Keratinocyte (primary cell): ENCODE results near the gene ANKRD18B.
"Not testable (repeated sequence)": the region's sequence is repeated elsewhere in the genome, so short reads cannot be mapped to it uniquely, and the experiment has no call there.

Source experiments
- EZH2 ChIP-seq: IDR thresholded peaks from one replicate; pipeline ENCODE4 v1.6.1; 2012; ENCODE audit warnings: inconsistent platforms, mild to moderate bottlenecking, low read length, moderate library complexity
- TF ChIP-seq, protein P1 (sequence below), 3 experiments: IDR thresholded peaks in 1 of 3; conservative IDR thresholded peaks in 1 of 3; optimal IDR thresholded peaks in 1 of 3; 2 replicates in 2 of 3; 3 replicates in 1 of 3; pipeline versions ENCODE3 to v1.5.1; 2011; ENCODE audit warnings: low read length in 3 of 3, mild to moderate bottlenecking in 3 of 3, moderate library complexity in 2 of 3, control low read depth in 1 of 3, inconsistent platforms in 1 of 3; ENCODE audit not compliant: insufficient read depth in 2 of 3; ENCODE audit errors: extremely low read depth in 1 of 3

DNA sequence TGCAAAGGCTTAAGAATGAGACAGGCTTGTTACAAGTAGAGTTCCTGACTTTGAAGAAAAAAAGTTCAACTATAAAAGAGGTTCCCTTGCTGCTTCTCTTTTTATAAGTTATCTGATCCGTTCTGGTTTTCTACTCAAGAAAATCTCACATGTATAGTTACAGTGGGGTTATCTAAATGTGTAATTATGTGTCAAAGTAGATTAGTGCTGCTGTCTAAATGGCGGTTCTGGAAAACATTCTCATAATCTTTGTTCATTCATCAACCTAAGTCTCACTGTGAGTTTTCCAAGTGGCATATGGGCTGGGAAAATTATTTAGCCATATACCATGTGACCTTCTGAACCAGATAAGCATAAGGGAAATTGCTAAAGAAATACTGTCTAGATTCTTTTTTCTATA is 21.7 kb downstream of the ANKRD18B start:
- TF ChIP-seq EZH2: not testable (repeated sequence)
- TF ChIP-seq, protein P1, sequence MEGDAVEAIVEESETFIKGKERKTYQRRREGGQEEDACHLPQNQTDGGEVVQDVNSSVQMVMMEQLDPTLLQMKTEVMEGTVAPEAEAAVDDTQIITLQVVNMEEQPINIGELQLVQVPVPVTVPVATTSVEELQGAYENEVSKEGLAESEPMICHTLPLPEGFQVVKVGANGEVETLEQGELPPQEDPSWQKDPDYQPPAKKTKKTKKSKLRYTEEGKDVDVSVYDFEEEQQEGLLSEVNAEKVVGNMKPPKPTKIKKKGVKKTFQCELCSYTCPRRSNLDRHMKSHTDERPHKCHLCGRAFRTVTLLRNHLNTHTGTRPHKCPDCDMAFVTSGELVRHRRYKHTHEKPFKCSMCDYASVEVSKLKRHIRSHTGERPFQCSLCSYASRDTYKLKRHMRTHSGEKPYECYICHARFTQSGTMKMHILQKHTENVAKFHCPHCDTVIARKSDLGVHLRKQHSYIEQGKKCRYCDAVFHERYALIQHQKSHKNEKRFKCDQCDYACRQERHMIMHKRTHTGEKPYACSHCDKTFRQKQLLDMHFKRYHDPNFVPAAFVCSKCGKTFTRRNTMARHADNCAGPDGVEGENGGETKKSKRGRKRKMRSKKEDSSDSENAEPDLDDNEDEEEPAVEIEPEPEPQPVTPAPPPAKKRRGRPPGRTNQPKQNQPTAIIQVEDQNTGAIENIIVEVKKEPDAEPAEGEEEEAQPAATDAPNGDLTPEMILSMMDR (optimal IDR thresholded peaks at IDR 0.05 in 1 of 3, IDR thresholded peaks at IDR 0.05 in 1 of 3, conservative IDR thresholded peaks at IDR 0.05 in 1 of 3; ENCODE audit: extremely low read depth in 1 of 3, insufficient read depth in 2 of 3, low read length in 3 of 3): not testable (repeated sequence)
